ENCODE data around the gene FOXA3. TPM values are rescaled to one million over a fixed set of nuclear protein-coding genes. Genes with fewer than 3 reads are reported as not detected.

The FOXA3 gene
- total and polyA plus RNA-seq, 2 experiments from 2014 or later: 1.6 to 1.9 TPM

DNA sequence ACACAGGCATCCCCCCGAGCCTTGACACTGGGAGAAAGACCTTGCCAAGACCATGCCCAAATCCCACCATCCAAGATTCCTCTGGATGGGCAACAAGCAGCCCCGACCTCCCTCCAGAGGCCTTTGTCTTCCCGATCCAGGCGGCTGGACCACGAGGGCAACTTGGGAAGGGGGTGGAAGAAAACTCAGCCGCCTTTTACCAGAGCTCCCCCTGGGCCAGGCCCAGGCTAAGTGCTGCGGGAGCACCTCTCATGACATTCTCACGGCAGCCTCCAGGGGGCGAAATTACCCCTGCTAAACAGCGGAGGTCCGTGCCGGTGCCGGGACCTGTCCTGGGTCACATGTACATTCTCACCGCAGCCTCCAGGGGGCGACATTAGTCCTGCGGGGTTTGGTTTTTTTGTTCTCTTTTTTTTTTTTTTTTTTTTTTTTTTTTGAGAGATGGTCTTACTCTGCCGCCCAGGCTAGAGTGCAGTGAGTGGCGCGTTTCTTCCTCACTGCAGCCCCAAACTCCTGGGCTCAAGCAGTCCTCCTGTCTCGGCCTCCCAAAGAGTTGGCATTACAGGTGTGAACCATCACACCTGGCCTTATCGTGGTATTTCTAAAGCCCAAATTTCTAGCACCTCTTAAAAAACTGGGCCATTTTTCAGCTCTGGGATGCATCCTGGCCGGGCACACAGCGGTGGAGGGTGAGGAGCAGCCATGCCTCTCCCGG, 47.0 kb upstream of the FOXA3 start:
- peak; percentile 96 for DNase-seq (ENCODE audit: low read depth in 1 of 2, low spot score in 1 of 2)
- Histone ChIP-seq H3K36me3 (peaks cover 3% of the 10 kb centered on the region), H3K4me3 (no peak overlapping the region), H3K27ac (peak overlapping the region; percentile 74), H3K9me3 (ENCODE audit: low read depth) (no peaks in the 10 kb centered on the region), H3K4me1 (ENCODE audit: low read depth) (peaks cover 20% of the 10 kb centered on the region), H3K27me3 (no peaks in the 10 kb centered on the region)
- TF ChIP-seq CTCF (IDR thresholded peaks at IDR 0.05; ENCODE audit: low read depth, low read length): peak; percentile 99

DNA sequence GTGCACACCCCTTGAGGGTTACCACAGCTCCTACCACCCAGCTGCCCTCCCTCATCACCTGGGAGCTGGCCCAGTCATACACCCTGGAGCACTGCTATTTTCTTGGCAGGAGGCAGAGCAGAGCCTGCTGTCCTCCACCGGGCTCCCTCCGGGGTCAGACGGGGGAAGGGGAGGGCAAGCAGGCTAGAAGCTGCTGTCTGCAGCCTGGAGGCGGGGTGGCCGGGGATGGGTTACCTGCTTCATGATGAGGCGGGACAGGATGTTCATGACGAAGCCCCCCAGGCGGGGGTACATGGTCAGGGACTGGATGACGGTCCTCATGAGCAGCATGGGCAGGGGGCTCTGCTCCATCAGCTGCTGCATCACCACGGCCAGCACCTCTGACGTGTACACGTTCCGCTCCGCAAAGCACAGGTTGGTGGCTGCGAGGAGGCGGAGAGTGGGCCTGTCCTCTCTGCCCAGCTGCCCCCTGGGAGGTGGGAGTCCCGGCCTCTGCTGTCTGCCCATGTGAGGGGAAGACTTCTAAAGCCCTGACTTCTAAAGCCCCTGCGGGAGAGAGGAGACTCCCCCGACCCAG, 46.3 kb upstream of the FOXA3 start:
- Histone ChIP-seq H3K27ac (peak overlapping the region; percentile 22), H3K27me3 (no peaks in the 10 kb centered on the region), H3K4me1 (ENCODE audit: low read depth) (peaks cover 20% of the 10 kb centered on the region), H3K36me3 (peaks cover 9% of the 10 kb centered on the region), H3K9me3 (ENCODE audit: low read depth) (no peaks in the 10 kb centered on the region), H3K4me3 (no peak overlapping the region)
- DNase-seq (ENCODE audit: low read depth in 1 of 2, low spot score in 1 of 2): no peak
- no peak for TF ChIP-seq CTCF (IDR thresholded peaks at IDR 0.05; ENCODE audit: low read depth, low read length)

DNA sequence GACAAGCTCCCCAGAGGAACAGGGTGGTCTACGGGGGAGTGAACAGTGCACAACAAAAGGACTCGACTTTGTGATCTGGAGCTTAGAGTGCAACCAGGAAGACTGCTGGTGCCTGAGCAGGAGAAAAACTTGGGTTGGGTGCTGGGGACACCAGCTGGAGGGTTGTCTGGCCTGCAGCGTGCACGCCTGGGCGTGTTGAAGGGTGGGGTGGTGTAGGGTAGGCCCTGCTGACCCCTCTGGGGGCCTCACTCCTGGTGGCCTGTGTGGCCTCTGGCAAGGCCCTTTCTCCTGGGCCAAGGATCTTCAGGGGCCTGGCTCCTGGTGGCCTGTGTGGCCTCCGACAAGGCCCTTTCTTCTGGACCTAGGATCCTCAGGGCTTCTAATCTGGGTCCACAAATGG, 44.4 kb upstream of the FOXA3 start:
- Histone ChIP-seq H3K36me3 (peaks cover 10% of the 10 kb centered on the region), H3K27me3 (no peaks in the 10 kb centered on the region), H3K4me3 (no peak overlapping the region), H3K9me3 (ENCODE audit: low read depth) (no peaks in the 10 kb centered on the region), H3K4me1 (ENCODE audit: low read depth) (peaks cover 12% of the 10 kb centered on the region), H3K27ac (no peak overlapping the region)
- no peak for DNase-seq (ENCODE audit: low read depth in 1 of 2, low spot score in 1 of 2)
- no peak for TF ChIP-seq CTCF (IDR thresholded peaks at IDR 0.05; ENCODE audit: low read depth, low read length)

DNA sequence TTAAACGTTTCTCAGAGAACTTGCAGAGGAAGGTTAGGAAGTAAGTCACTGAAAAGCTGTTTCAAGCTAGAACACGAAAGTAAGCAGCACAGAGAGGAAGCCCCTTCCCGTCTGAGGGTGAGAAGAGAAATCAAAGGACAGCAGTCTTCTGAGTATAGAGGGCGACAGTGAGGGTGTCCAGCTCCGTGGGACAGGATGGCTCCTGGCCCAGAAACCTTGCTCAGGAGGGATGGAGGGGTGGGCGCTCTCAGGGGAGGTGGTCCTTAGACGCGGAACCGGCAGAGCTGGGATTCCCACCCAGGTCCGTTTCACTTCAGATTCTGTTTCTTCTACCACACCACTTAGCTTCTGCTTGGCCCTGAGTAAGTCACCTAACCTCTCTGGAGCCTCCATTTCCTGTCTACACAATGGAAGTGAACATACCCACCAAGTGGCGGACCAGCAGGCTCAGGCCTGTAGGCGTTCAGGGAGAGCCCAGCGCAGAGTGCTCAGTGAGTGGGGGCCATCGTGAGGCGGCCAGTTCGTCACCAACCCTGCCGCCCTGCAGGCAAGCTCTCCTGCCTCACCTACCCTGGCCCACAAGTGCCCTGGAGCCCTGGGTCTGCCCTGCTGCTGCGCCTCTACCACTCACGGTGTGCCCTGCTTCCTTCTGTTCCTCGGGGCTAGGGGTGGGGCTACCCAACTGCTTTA, 43.6 kb upstream of the FOXA3 start:
- Histone ChIP-seq H3K9me3 (ENCODE audit: low read depth) (no peaks in the 10 kb centered on the region), H3K4me3 (no peak overlapping the region), H3K27me3 (no peaks in the 10 kb centered on the region), H3K4me1 (ENCODE audit: low read depth) (peaks cover 10% of the 10 kb centered on the region), H3K27ac (peak overlapping the region; percentile 21), H3K36me3 (peaks cover 10% of the 10 kb centered on the region)
- TF ChIP-seq CTCF (IDR thresholded peaks at IDR 0.05; ENCODE audit: low read depth, low read length): no peak
- no peak for DNase-seq (ENCODE audit: low read depth in 1 of 2, low spot score in 1 of 2)

DNA sequence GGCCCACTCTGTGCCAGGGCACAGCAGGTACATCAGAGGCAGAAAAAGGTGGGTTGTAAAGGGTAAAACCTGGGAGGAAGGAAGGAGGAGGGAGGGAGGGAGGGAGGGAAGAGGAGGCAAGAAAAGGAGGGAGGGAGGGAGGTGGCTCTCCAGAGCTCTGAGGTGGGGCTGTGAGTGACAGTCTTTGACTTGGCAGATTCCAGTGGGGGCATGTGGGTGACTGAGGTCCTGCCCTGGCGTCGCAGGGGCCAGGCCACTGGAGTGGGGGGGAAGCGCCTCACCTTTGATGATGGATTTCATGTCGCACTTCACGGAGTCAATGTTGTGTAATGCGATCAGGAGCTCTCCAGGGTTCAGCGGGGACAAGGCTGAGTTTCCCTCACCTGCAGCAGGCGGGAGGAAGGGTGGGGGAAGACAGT, 43.0 kb upstream of the FOXA3 start:
- DNase-seq (ENCODE audit: low read depth in 1 of 2, low spot score in 1 of 2): no peak
- H3K36me3 ChIP-seq: peaks cover 10% of the 10 kb centered on the region
- H3K27ac ChIP-seq: peak overlapping the region; percentile 21
- no peak overlapping the region for H3K4me3 ChIP-seq
- H3K27me3 ChIP-seq: no peaks in the 10 kb centered on the region
- TF ChIP-seq CTCF (IDR thresholded peaks at IDR 0.05; ENCODE audit: low read depth, low read length): no peak
- no peaks in the 10 kb centered on the region for H3K9me3 ChIP-seq (ENCODE audit: low read depth)
- H3K4me1 ChIP-seq (ENCODE audit: low read depth): peaks cover 10% of the 10 kb centered on the region

All from cardiac muscle cell (in vitro differentiated cells and primary cell).